HG03575 (cell line): ENCODE measurements around the gene ITGA1.

ENCODE experiments used
- ATAC-seq: cut with Tn5 transposase; IDR thresholded peaks from one replicate; pipeline ENCODE4 v1.9.1; 2021; ENCODE audit not compliant: unreplicated experiment, insufficient number of reproducible peaks, low FRiP score; ENCODE audit errors: extremely low read depth

The ITGA1 gene

GRCh38 chr5:53001541-53001940 lies 213.8 kb downstream of the ITGA1 start:
- ATAC-seq = no peak

GRCh38 chr5:53002491-53002890 lies 214.8 kb downstream of the ITGA1 start:
- ATAC-seq = no peak

- no peak for ATAC-seq
Measured at GRCh38 chr5:53003144-53003543, 215.4 kb downstream of the ITGA1 start.

- no peak for ATAC-seq
Measured at GRCh38 chr5:53006911-53007890, 219.5 kb downstream of the ITGA1 start.

DNA sequence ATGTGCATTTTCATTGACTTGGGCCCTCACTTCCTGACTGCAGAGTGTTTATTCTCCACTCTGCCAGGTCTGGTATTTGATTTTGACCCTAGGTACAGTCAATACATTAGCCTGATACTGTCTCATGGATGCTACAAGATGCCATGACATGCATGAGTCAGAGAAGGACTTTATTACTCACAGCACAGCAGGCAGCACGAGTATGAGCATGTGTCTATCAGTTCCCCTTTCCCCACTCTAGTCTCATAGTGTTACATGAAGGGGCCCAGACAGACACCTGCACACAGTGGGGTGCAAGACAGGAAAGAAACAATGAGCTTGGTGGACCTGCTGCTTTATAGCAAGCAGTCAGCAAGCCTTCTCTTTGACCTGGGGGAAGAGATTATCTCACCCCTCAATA lies 221.0 kb downstream of the ITGA1 start:
- ATAC-seq = peak; percentile 91
